GM21576 (cell line): ENCODE data around the gene ATP6AP1.
"Not testable (repeated sequence)": the region's sequence is repeated elsewhere in the genome, so short reads cannot be mapped to it uniquely, and the experiment has no call there.

Experiments
- ATAC-seq: cut with Tn5 transposase; IDR thresholded peaks from one replicate; pipeline ENCODE4 v1.9.1; 2021; ENCODE audit warnings: mild to moderate bottlenecking, moderate library complexity; ENCODE audit not compliant: unreplicated experiment

The ATP6AP1 gene

GRCh38 chrX:154428176-154429171 is at the start of gene ATP6AP1:
Gene ATP6AP1 (plus strand): TSS chrX:154428677. CDS start chrX:154428693, 16 bp downstream.
- peak; percentile 95 for ATAC-seq

GRCh38 chrX:154378799-154379568 is 49.5 kb upstream of the ATP6AP1 start, which contains the start of gene EMD:
Gene EMD (plus strand): TSS chrX:154379295. CDS start chrX:154379485, 190 bp downstream.
- ATAC-seq, result peak; percentile 80

- no peak for ATAC-seq
These were observed 48.9 kb upstream of the ATP6AP1 start for GRCh38 chrX:154379569-154379951.

GRCh38 chrX:154380153-154380552 is 48.3 kb upstream of the ATP6AP1 start:
- ATAC-seq, result no peak

- ATAC-seq, result no peak
These were observed 47.7 kb upstream of the ATP6AP1 start for GRCh38 chrX:154380787-154381186.

- ATAC-seq, result no peak
These were observed 47.2 kb upstream of the ATP6AP1 start for GRCh38 chrX:154381271-154381670.

GRCh38 chrX:154382483-154383069 is 45.9 kb upstream of the ATP6AP1 start:
- no peak for ATAC-seq

GRCh38 chrX:154383359-154384283 is 44.9 kb upstream of the ATP6AP1 start:
- no peak for ATAC-seq

- no peak for ATAC-seq
These were observed 44.1 kb upstream of the ATP6AP1 start for GRCh38 chrX:154384284-154384892.

GRCh38 chrX:154388094-154388493 is 40.4 kb upstream of the ATP6AP1 start:
- not testable (repeated sequence) for ATAC-seq

- not testable (repeated sequence) for ATAC-seq
These were observed 39.8 kb upstream of the ATP6AP1 start for GRCh38 chrX:154388649-154389048.

- ATAC-seq, result peak; percentile 65
These were observed 38.4 kb upstream of the ATP6AP1 start for GRCh38 chrX:154389812-154390747.

- ATAC-seq, result not testable (repeated sequence)
These were observed 32.1 kb upstream of the ATP6AP1 start for GRCh38 chrX:154396363-154396762.

- peak; percentile 43 for ATAC-seq
These were observed 31.2 kb upstream of the ATP6AP1 start for GRCh38 chrX:154396973-154397887.

- peak; percentile 63 for ATAC-seq
These were observed 30.4 kb upstream of the ATP6AP1 start, which contains the start of gene RPL10 for GRCh38 chrX:154397888-154398667. Gene RPL10 (plus strand): TSS chrX:154398377. CDS start chrX:154398520, 143 bp downstream.

- ATAC-seq, result no peak
These were observed 29.6 kb upstream of the ATP6AP1 start for GRCh38 chrX:154398668-154399526.
